CD4-positive, alpha-beta T cell treated with Interleukin-15 for 1 hour (primary cell): ENCODE results near the gene PTGR3.
A peak's percentile ranks its signal among the peaks of the same experiment; 100 is the strongest.

Source experiments
- DNase-seq: peaks from one replicate; pipeline ENCODE4 v3.0.0-alpha.2; 2020

Gene PTGR3

GRCh38 chr18:75214332-75214690, 5.4 kb upstream of the PTGR3 start:
- no peak for DNase-seq

- no peak for DNase-seq
Observed at GRCh38 chr18:75213611-75214331, 4.8 kb upstream of the PTGR3 start.

DNA sequence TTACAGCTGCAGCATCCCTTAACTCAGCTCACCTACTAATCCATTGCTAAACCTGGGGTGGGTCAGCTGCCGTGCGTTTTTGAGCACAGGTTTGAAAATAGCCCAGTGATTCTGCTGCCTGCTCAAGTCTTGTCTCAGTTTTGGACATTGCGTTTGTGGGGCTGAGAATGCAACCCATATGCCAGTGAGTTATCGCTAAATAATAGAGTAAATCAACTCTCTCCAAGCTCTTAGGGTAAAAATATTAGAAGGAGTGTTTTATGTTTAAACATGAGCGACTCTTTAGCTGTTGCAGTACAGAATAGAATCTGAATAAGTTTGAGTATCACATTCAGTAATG, 3.8 kb upstream of the PTGR3 start:
- DNase-seq = no peak

GRCh38 chr18:75211953-75212750, 3.2 kb upstream of the PTGR3 start:
- DNase-seq = no peak

GRCh38 chr18:75211626-75211952, 2.6 kb upstream of the PTGR3 start:
- DNase-seq = no peak

DNA sequence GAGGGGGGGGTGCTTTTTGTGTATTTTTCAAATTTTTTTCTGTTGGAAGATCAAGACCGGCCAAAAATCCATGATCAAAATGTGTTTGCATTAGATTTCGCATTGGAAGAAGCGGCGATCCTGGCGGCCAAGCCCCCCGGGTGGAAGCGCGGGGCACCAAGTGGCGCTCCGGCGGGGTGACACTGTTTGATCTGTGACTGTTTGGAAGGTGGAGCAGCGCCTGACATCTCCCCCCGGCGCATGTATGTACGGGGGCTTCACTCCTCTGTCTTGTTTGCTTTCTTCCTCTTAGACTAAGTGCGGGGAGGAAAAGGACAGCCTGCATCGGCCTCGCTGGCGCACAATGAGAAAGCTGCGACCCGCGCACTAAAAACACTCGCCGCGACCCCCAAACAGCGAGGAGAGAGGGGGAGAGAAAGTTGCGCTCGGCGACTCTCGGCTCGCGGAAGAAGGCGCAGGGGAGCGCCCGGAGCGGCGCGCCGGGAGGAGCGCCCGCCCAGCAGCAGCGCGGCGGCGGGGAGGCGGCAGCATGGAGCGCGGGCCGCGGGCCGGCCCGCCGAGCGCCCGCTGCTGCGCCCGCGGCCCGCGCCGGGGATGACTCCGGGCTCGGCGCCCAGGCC, 2.2 kb upstream of the PTGR3 start:
- DNase-seq = no peak

GRCh38 chr18:75210274-75211001, 1.5 kb upstream of the PTGR3 start, which contains the start of gene TSHZ1:
Gene TSHZ1, plus strand, starts transcription at chr18:75210797. Its CDS starts 1,080 bp downstream, at chr18:75211877.
- DNase-seq = peak; percentile 66

- no peak for DNase-seq
Observed at GRCh38 chr18:75209951-75210258, 966 bp upstream of the PTGR3 start.

DNA sequence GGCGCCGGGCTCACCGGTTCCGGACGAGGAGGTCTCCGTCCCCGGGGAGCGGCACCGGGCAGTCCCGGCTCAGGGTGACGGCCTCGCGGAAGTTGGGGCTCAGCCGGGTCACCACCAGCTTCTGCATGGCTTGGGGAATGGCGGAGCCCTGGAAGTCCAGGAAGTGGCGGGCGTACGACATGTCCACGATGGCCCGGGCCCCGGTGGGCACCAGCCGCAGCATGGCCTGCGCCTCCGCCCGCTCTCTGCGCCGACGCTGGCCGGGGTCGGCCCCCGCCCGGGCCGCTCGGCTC, 157 bp downstream of the PTGR3 start:
- no peak for DNase-seq

DNA sequence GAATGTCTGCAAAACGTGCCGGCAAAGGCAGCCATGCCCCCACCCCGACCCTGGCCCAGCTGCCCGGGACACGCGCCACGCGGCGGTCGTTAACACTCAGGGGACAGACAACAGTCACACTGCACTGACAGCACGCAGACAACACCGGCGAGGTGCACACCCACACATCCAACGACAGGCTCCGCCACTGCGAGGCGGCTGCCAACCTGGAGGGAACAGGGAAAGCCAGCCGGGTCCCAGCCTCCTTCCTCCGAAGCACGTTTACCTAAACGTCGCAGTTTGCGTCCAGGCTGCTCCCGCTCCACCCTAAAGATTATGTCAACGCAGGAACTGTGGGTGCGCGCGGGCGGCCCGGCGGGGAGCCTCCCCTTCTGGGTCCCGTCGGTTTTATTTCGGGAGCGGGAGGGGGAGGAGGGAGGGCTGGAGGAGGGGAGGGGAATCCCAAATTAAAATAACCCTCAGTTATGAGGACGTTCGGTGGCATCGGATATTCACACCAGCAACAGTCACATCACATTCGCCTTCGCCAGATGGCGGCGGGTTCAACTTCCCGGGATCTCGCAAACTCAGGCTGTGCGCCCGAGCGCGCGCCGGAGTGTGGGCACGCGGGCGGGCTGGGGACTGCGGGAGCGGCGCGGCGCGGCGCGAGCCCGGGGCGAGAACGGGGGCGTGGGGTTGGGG, 644 bp downstream of the PTGR3 start:
- DNase-seq = peak; percentile 33

- no peak for DNase-seq
Observed at GRCh38 chr18:75207310-75208154, 1.4 kb downstream of the PTGR3 start.

- no peak for DNase-seq
Observed at GRCh38 chr18:75206452-75207309, 2.3 kb downstream of the PTGR3 start.

GRCh38 chr18:75205514-75206132, 3.3 kb downstream of the PTGR3 start:
- no peak for DNase-seq

- DNase-seq = no peak
Observed at GRCh38 chr18:75204732-75205513, 4.0 kb downstream of the PTGR3 start.

DNA sequence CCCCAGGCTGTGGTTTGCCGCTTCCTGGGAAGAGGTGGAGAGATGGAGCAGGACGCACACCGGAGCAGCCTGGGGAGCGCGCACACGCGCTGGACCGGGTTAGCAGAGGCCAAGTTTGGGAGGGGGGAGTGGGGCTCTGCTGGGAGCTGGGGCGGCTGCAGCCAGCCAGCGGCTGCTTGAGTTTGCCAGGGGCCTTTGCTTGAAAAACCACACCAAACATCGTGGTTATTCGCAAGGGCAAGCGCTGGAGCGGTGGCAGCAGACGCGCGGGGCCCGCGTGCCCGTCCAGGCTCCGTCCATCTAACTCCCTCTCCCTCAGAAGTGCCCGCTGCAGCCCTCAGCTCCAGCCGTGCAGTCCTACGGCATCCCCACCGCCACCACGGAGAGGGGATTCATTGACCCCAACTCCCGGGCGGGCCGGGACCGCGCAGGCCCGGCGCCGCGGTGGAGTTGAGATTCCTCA, 4.6 kb downstream of the PTGR3 start:
- no peak for DNase-seq

DNA sequence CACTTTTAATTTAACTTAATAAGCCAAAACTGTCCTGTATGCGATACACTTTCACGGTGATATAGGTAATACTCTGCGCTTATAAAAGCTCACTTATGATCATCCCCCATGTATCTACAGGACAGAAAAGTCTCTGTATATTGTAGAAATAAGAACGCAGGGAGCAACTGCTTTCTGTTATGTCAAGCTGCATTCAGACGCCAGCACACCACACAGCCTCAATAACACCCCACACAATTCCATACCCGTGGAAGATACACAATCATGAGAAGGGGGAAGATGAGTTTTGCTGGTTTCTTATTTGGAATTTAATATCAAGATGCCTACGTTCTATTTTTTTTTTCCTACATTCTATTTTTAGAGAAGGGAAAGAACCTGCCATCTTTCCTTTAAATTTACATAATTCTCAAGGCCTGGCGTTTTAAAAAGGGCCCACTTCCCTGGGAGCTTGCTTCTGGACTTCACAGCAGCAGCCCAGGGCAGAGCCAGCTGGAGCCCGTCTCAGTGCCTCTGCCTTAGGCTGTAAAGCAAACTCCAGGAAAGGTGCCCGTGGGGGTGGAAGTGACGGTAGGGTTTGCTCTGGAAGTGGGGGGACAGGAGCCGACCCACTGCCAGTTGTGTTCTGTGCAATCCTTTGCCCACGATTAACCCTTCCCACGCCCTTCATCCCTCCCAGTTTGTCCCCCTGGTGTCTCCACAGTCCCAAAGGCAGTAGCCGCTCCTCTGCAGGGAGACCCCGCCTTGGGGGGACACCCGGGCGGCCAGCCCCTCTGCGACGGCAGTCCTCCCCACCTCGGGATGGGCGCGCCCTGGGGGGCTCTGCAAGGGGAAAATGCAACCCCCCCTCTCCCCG, 5.3 kb downstream of the PTGR3 start:
- DNase-seq = no peak

GRCh38 chr18:75202696-75203365, 6.1 kb downstream of the PTGR3 start:
- DNase-seq = no peak
